PC-3 (cell line): ENCODE measurements around the gene IGDCC3.
"Not testable (repeated sequence)": the region's sequence is repeated elsewhere in the genome, so short reads cannot be mapped to it uniquely, and the experiment has no call there.

Experiments used
- CTCF ChIP-seq: fragments of 300-600 bp; sonication (generic); conservative IDR thresholded peaks from 2 replicates; pipeline ENCODE4 v1.5.1; 2017; ENCODE audit warnings: antibody characterized with exemption, low read depth, mild to moderate bottlenecking, low read length
- EZH2phosphoT487 ChIP-seq: fragments of 300-600 bp; sonication (generic); IDR thresholded peaks from 2 replicates; pipeline ENCODE4 v1.6.1; 2018; ENCODE audit warnings: mild to moderate bottlenecking, antibody characterized with exemption, low read length, borderline replicate concordance

DNA sequence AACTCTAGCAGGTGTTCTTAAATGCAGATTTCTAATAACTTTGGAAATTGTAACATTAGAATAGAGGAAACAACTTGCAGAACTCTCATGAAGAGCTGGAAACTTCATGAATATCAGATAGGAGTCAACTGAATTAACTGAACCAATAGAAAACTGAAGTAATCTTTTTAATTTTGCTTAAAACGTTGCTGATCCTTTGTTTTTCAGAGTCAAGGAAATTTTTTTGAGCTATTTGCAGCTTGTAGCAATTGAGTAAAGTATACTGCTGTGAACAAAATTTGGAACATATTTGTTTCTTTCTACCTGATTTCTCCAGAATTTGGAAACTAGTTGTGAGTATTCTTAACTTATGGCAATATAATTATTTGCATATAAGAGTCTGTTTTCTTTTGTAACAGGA, 25.8 kb downstream of the IGDCC3 start:
- not testable (repeated sequence) for TF ChIP-seq CTCF, EZH2phosphoT487
